ENCODE measurements around the gene SH3D19.

The SH3D19 gene

GRCh38 chr4:151355155-151355554 is 29.8 kb upstream of the SH3D19 start:
- Histone ChIP-seq H3K4ac (ENCODE audit: low read depth, low read length) (no peak overlapping the region), H2BK120ac (ENCODE audit: insufficient read depth, low read length, poor library complexity) (no peak overlapping the region), H3K4me3 (ENCODE audit: low read depth, low read length) (no peak overlapping the region), H4K91ac (ENCODE audit: low read depth, low read length) (no peak overlapping the region), H4K8ac (ENCODE audit: low read depth, low read length) (no peak overlapping the region), H4K12ac (ENCODE audit: low read depth, low read length) (no peak overlapping the region), H2AFZ (ENCODE audit: insufficient read depth, low read length, poor library complexity) (no peak overlapping the region), H2BK12ac (ENCODE audit: low read length) (no peak overlapping the region), H3K27ac (ENCODE audit: low read depth, low read length) (no peak overlapping the region), H3K79me2 (ENCODE audit: control insufficient read depth, insufficient read depth, low read length, poor library complexity) (no peaks in the 10 kb centered on the region), H3K4me1 (ENCODE audit: control insufficient read depth in 1 of 2, insufficient read depth in 2 of 2, low read length in 2 of 2) (no peaks in the 10 kb centered on the region), H3K27me3 (ENCODE audit: insufficient read depth, low read length) (no peaks in the 10 kb centered on the region), H2AK5ac (ENCODE audit: low read length) (no peak overlapping the region), H3K14ac (ENCODE audit: low read length) (no peak overlapping the region), H3K23ac (ENCODE audit: low read length) (no peak overlapping the region), H3K4me2 (ENCODE audit: low read length) (no peak overlapping the region), H2BK5ac (ENCODE audit: low read depth, low read length, poor library complexity) (no peak overlapping the region), H3K9ac (ENCODE audit: low read length) (no peak overlapping the region), H3K9me3 (ENCODE audit: insufficient read depth, low read depth, low read length) (no peaks in the 10 kb centered on the region), H3K18ac (ENCODE audit: low read length) (no peak overlapping the region), H3K36me3 (ENCODE audit: control insufficient read depth in 1 of 2, insufficient read depth in 2 of 2, low read length in 2 of 2) (no peaks in the 10 kb centered on the region), H3K79me1 (ENCODE audit: low read length) (no peaks in the 10 kb centered on the region)
- WGBS (ENCODE audit: extremely low coverage, insufficient coverage, insufficient read length), result no CpG with 5 or more reads among the region's 4 CpGs
- DNase-seq, result no peak

- no peak overlapping the region for H3K9ac ChIP-seq (ENCODE audit: low read length)
- no peak overlapping the region for H3K14ac ChIP-seq (ENCODE audit: low read length)
- H2BK5ac ChIP-seq (ENCODE audit: low read depth, low read length, poor library complexity), result no peak overlapping the region
- no peak overlapping the region for H2BK12ac ChIP-seq (ENCODE audit: low read length)
- H3K23ac ChIP-seq (ENCODE audit: low read length), result no peak overlapping the region
- no peaks in the 10 kb centered on the region for H3K27me3 ChIP-seq (ENCODE audit: insufficient read depth, low read length)
- H3K4ac ChIP-seq (ENCODE audit: low read depth, low read length), result no peak overlapping the region
- DNase-seq, result no peak
- no peak overlapping the region for H3K4me3 ChIP-seq (ENCODE audit: low read depth, low read length)
- no peak overlapping the region for H4K91ac ChIP-seq (ENCODE audit: low read depth, low read length)
- no peak overlapping the region for H3K18ac ChIP-seq (ENCODE audit: low read length)
- no peaks in the 10 kb centered on the region for H3K79me1 ChIP-seq (ENCODE audit: low read length)
- no peaks in the 10 kb centered on the region for H3K9me3 ChIP-seq (ENCODE audit: insufficient read depth, low read depth, low read length)
- no peak overlapping the region for H4K8ac ChIP-seq (ENCODE audit: low read depth, low read length)
- H3K4me2 ChIP-seq (ENCODE audit: low read length), result no peak overlapping the region
- H4K12ac ChIP-seq (ENCODE audit: low read depth, low read length), result no peak overlapping the region
- no peak overlapping the region for H3K27ac ChIP-seq (ENCODE audit: low read depth, low read length)
- no CpG with 5 or more reads among the region's 9 CpGs for WGBS (ENCODE audit: extremely low coverage, insufficient coverage, insufficient read length)
- H3K79me2 ChIP-seq (ENCODE audit: control insufficient read depth, insufficient read depth, low read length, poor library complexity), result no peaks in the 10 kb centered on the region
- H3K4me1 ChIP-seq (ENCODE audit: control insufficient read depth in 1 of 2, insufficient read depth in 2 of 2, low read length in 2 of 2), result no peaks in the 10 kb centered on the region
- H3K36me3 ChIP-seq (ENCODE audit: control insufficient read depth in 1 of 2, insufficient read depth in 2 of 2, low read length in 2 of 2), result no peaks in the 10 kb centered on the region
- no peak overlapping the region for H2AK5ac ChIP-seq (ENCODE audit: low read length)
- no peak overlapping the region for H2BK120ac ChIP-seq (ENCODE audit: insufficient read depth, low read length, poor library complexity)
- no peak overlapping the region for H2AFZ ChIP-seq (ENCODE audit: insufficient read depth, low read length, poor library complexity)
These were observed 22.3 kb upstream of the SH3D19 start for GRCh38 chr4:151347490-151348235.

DNA sequence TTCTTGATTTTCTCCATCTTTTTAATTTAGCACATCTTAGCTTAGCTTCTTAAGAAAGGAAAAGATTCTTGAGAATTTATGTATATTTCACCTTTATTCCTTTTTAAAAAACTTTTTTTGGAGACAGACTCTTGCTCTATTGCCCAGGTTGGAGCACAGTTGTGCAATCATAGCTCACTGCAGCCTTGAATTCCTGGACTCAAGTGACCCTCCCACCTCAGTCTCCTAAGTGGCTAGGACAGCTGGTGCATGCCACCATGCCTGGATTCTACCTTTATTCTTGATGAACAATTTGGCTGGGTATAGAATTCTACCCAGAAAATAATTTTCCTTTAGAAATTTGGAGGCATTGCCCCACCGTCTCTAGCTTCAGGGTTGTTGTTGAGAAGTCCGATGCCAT is 19.5 kb upstream of the SH3D19 start:
- H3K23ac ChIP-seq (ENCODE audit: low read length), result no peak overlapping the region
- no peak overlapping the region for H3K14ac ChIP-seq (ENCODE audit: low read length)
- no peaks in the 10 kb centered on the region for H3K9me3 ChIP-seq (ENCODE audit: insufficient read depth, low read depth, low read length)
- H3K4me1 ChIP-seq (ENCODE audit: control insufficient read depth in 1 of 2, insufficient read depth in 2 of 2, low read length in 2 of 2), result no peaks in the 10 kb centered on the region
- no peak overlapping the region for H3K9ac ChIP-seq (ENCODE audit: low read length)
- H4K8ac ChIP-seq (ENCODE audit: low read depth, low read length), result no peak overlapping the region
- WGBS (ENCODE audit: extremely low coverage, insufficient coverage, insufficient read length), result no CpG with 5 or more reads among the region's 2 CpGs
- no peak overlapping the region for H3K4me3 ChIP-seq (ENCODE audit: low read depth, low read length)
- no peak overlapping the region for H2BK5ac ChIP-seq (ENCODE audit: low read depth, low read length, poor library complexity)
- H2BK12ac ChIP-seq (ENCODE audit: low read length), result no peak overlapping the region
- H2AFZ ChIP-seq (ENCODE audit: insufficient read depth, low read length, poor library complexity), result no peak overlapping the region
- no peaks in the 10 kb centered on the region for H3K79me2 ChIP-seq (ENCODE audit: control insufficient read depth, insufficient read depth, low read length, poor library complexity)
- H3K4ac ChIP-seq (ENCODE audit: low read depth, low read length), result no peak overlapping the region
- DNase-seq, result no peak
- no peaks in the 10 kb centered on the region for H3K36me3 ChIP-seq (ENCODE audit: control insufficient read depth in 1 of 2, insufficient read depth in 2 of 2, low read length in 2 of 2)
- H4K12ac ChIP-seq (ENCODE audit: low read depth, low read length), result no peak overlapping the region
- no peak overlapping the region for H3K4me2 ChIP-seq (ENCODE audit: low read length)
- no peak overlapping the region for H4K91ac ChIP-seq (ENCODE audit: low read depth, low read length)
- no peak overlapping the region for H3K27ac ChIP-seq (ENCODE audit: low read depth, low read length)
- no peaks in the 10 kb centered on the region for H3K79me1 ChIP-seq (ENCODE audit: low read length)
- H3K27me3 ChIP-seq (ENCODE audit: insufficient read depth, low read length), result no peaks in the 10 kb centered on the region
- no peak overlapping the region for H2BK120ac ChIP-seq (ENCODE audit: insufficient read depth, low read length, poor library complexity)
- H2AK5ac ChIP-seq (ENCODE audit: low read length), result no peak overlapping the region
- no peak overlapping the region for H3K18ac ChIP-seq (ENCODE audit: low read length)

DNA sequence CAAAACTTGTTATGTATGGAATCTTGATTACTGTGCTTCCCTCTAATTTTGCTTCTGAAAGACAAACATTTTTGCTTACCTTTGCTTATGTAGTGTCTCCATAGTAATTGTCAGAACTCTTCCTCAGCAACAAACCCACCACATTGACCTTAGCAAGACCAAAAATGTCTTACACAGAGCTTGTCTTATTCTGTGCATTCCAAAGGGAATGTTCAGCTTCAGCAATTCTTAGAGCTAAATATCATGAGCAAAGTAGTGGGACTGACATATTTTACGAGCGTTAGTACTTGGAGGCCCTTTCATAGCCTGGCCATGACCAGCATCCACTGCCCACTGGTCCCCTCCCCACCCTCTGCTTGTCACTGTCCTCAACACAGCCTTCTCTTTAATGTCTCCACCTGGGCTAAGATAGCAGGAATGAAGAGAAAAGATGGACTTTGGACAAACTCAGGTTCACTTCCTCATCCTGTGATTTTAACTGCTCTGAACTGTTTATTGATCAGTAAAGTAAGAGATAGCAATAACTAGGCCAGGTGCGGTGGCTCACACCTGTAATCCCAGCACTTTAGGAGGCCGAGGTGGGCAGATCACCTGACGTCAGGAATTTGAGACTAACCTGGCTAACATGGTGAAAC is 15.5 kb upstream of the SH3D19 start:
- DNase-seq, result no peak
- no peak overlapping the region for H4K8ac ChIP-seq (ENCODE audit: low read depth, low read length)
- H4K12ac ChIP-seq (ENCODE audit: low read depth, low read length), result no peak overlapping the region
- H3K9me3 ChIP-seq (ENCODE audit: insufficient read depth, low read depth, low read length), result no peaks in the 10 kb centered on the region
- H3K27me3 ChIP-seq (ENCODE audit: insufficient read depth, low read length), result no peaks in the 10 kb centered on the region
- no peak overlapping the region for H4K91ac ChIP-seq (ENCODE audit: low read depth, low read length)
- no peak overlapping the region for H3K14ac ChIP-seq (ENCODE audit: low read length)
- H3K23ac ChIP-seq (ENCODE audit: low read length), result no peak overlapping the region
- H2BK5ac ChIP-seq (ENCODE audit: low read depth, low read length, poor library complexity), result no peak overlapping the region
- no CpG with 5 or more reads among the region's 5 CpGs for WGBS (ENCODE audit: extremely low coverage, insufficient coverage, insufficient read length)
- no peaks in the 10 kb centered on the region for H3K79me2 ChIP-seq (ENCODE audit: control insufficient read depth, insufficient read depth, low read length, poor library complexity)
- no peak overlapping the region for H2AK5ac ChIP-seq (ENCODE audit: low read length)
- H3K4ac ChIP-seq (ENCODE audit: low read depth, low read length), result no peak overlapping the region
- H3K4me2 ChIP-seq (ENCODE audit: low read length), result no peak overlapping the region
- no peaks in the 10 kb centered on the region for H3K4me1 ChIP-seq (ENCODE audit: control insufficient read depth in 1 of 2, insufficient read depth in 2 of 2, low read length in 2 of 2)
- H2BK12ac ChIP-seq (ENCODE audit: low read length), result no peak overlapping the region
- no peak overlapping the region for H3K4me3 ChIP-seq (ENCODE audit: low read depth, low read length)
- no peak overlapping the region for H2BK120ac ChIP-seq (ENCODE audit: insufficient read depth, low read length, poor library complexity)
- no peak overlapping the region for H3K9ac ChIP-seq (ENCODE audit: low read length)
- H3K79me1 ChIP-seq (ENCODE audit: low read length), result no peaks in the 10 kb centered on the region
- no peak overlapping the region for H2AFZ ChIP-seq (ENCODE audit: insufficient read depth, low read length, poor library complexity)
- no peak overlapping the region for H3K27ac ChIP-seq (ENCODE audit: low read depth, low read length)
- no peaks in the 10 kb centered on the region for H3K36me3 ChIP-seq (ENCODE audit: control insufficient read depth in 1 of 2, insufficient read depth in 2 of 2, low read length in 2 of 2)
- no peak overlapping the region for H3K18ac ChIP-seq (ENCODE audit: low read length)

All from trophoblast cell (in vitro differentiated cells and primary cell).